Measurements from ENCODE around the gene DUSP15. TPM values are rescaled to one million over a fixed set of nuclear protein-coding genes. Genes with fewer than 3 reads are reported as not detected.
A peak's percentile ranks its signal among the peaks of the same experiment; 100 is the strongest.

The DUSP15 gene
- total RNA-seq, 1 experiment from 2014 or later, result not detected

DNA sequence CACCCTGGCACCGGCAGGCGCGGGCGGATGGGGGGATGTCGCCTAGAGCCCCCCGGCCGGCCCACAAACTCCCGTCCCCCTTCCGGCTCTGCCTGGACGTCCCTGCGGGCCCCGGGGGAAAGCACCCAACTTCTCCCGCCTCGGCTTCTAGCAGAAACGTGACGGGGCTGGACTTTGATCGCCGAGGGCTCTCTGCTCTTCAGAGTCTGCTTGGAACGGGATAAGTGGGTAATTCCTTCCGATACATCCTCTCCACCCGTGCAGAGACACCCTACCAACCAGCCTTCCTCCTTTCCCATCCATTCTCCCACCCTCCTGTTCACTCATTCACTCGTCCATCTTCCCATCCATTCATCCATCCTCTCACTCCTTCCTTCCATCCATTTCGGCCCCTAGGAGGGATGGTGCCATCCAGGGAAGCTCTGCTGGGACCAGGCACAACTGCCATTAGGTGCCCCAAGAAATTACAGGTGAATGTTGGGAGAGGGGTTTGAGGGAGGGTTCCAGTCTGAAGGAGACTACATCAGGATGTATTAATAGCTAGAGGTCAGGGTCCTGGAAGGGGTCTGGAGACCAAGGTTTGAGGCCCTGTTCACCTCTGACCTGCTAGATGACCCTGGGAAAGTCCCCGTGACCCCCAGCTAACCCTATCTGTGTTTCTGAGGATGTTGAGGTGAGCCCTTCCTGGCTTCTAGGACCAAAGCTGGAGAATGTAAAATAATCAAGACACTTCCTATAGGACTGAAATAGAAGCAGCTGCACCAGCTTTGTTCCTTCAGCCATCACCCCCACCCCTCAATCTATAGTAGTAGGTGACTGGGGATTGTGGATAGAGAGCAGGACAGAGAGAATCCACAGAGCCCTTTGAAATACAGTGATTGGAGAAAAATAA, 645 bp upstream of the DUSP15 start:
- Histone ChIP-seq H2AFZ (no peak overlapping the region), H4K20me1 (ENCODE audit: insufficient read depth) (no peaks in the 10 kb centered on the region), H3F3A (ENCODE audit: insufficient read depth, low read depth) (no peaks in the 10 kb centered on the region), H3K36me3 (ENCODE audit: low read depth) (no peaks in the 10 kb centered on the region), H3K27ac (no peak overlapping the region), H3K4me1 (replicated peaks; ENCODE audit: insufficient read depth) (no peaks in the 10 kb centered on the region), H3K4me2 (no peak overlapping the region), H3K4me3 (no peak overlapping the region), H3K9me3 (ENCODE audit: insufficient read depth, low read depth) (no peaks in the 10 kb centered on the region), H3K9me2 (ENCODE audit: insufficient read depth) (no peaks in the 10 kb centered on the region), H3K27me3 (ENCODE audit: insufficient read depth, low read depth) (peaks cover 77% of the 10 kb centered on the region), H3K79me2 (ENCODE audit: low read depth) (no peaks in the 10 kb centered on the region)
- DNase-seq, result no peak
- TF ChIP-seq EZH2 (IDR thresholded peaks at IDR 0.05; ENCODE audit: low read depth), result no peak
- TF ChIP-seq, protein P1, sequence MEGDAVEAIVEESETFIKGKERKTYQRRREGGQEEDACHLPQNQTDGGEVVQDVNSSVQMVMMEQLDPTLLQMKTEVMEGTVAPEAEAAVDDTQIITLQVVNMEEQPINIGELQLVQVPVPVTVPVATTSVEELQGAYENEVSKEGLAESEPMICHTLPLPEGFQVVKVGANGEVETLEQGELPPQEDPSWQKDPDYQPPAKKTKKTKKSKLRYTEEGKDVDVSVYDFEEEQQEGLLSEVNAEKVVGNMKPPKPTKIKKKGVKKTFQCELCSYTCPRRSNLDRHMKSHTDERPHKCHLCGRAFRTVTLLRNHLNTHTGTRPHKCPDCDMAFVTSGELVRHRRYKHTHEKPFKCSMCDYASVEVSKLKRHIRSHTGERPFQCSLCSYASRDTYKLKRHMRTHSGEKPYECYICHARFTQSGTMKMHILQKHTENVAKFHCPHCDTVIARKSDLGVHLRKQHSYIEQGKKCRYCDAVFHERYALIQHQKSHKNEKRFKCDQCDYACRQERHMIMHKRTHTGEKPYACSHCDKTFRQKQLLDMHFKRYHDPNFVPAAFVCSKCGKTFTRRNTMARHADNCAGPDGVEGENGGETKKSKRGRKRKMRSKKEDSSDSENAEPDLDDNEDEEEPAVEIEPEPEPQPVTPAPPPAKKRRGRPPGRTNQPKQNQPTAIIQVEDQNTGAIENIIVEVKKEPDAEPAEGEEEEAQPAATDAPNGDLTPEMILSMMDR (conservative IDR thresholded peaks at IDR 0.05), result no peak
- intact Hi-C loops (cut with micrococcal nuclease; ENCODE audit: unreplicated experiment), result loop anchor here (1.0 kb wide), 1 partner anchor 10 kb away; no protein-coding TSS in a partner anchor
- POLR2A ChIA-PET (ENCODE audit: unreplicated experiment), result interaction anchor here (0.7 kb wide), 1 partner anchor 81 kb away, joined by 3 read pairs; no protein-coding TSS in a partner anchor
- CTCF ChIA-PET, result interaction anchor here (0.6 to 1.2 kb wide), 2 partner anchors 18 to 33 kb away, joined by 3 to 8 read pairs; no protein-coding TSS in a partner anchor
- BruUV-seq (replicated peaks), result no TSS peak

DNA sequence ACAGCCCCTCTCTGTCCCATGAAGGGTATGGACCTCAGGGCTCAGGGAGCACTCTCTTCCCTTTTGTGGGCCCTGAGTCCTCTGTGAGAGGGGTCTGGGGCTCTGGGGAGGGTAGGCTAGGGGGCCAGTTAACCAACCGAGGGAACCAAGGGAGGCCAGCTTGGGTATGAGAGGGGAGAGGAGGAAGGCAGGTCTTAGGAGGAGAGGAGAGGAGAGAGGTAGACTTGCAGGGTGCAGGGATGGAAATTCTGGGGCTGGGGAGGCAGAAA, 720 bp downstream of the DUSP15 start:
- Histone ChIP-seq H3K36me3 (ENCODE audit: low read depth) (no peaks in the 10 kb centered on the region), H3K9me2 (ENCODE audit: insufficient read depth) (no peaks in the 10 kb centered on the region), H3K4me1 (replicated peaks; ENCODE audit: insufficient read depth) (no peaks in the 10 kb centered on the region), H3F3A (ENCODE audit: insufficient read depth, low read depth) (no peaks in the 10 kb centered on the region), H3K27me3 (ENCODE audit: insufficient read depth, low read depth) (peaks cover 90% of the 10 kb centered on the region), H3K4me3 (no peak overlapping the region), H3K9me3 (ENCODE audit: insufficient read depth, low read depth) (no peaks in the 10 kb centered on the region), H3K79me2 (ENCODE audit: low read depth) (no peaks in the 10 kb centered on the region), H2AFZ (no peak overlapping the region), H3K4me2 (0 out of 2 replicates have a peak overlapping the region, but pooled peaks have one; percentile 26), H3K27ac (no peak overlapping the region), H4K20me1 (ENCODE audit: insufficient read depth) (no peaks in the 10 kb centered on the region)
- TF ChIP-seq EZH2 (IDR thresholded peaks at IDR 0.05; ENCODE audit: low read depth), result no peak
- TF ChIP-seq, protein P1 (conservative IDR thresholded peaks at IDR 0.05), result no peak
- no peak for DNase-seq
- ChIA-PET POLR2A (ENCODE audit: unreplicated experiment) (interaction anchor here (0.6 kb wide), 1 partner anchor 32 kb away, joined by 3 read pairs; no protein-coding TSS in a partner anchor), CTCF (interaction anchor here (0.7 kb wide), 1 partner anchor 405 kb away, joined by 3 read pairs; no protein-coding TSS in a partner anchor)
- no TSS peak for BruUV-seq (replicated peaks)
- intact Hi-C loops (cut with micrococcal nuclease; ENCODE audit: unreplicated experiment), result no loop called here

DNA sequence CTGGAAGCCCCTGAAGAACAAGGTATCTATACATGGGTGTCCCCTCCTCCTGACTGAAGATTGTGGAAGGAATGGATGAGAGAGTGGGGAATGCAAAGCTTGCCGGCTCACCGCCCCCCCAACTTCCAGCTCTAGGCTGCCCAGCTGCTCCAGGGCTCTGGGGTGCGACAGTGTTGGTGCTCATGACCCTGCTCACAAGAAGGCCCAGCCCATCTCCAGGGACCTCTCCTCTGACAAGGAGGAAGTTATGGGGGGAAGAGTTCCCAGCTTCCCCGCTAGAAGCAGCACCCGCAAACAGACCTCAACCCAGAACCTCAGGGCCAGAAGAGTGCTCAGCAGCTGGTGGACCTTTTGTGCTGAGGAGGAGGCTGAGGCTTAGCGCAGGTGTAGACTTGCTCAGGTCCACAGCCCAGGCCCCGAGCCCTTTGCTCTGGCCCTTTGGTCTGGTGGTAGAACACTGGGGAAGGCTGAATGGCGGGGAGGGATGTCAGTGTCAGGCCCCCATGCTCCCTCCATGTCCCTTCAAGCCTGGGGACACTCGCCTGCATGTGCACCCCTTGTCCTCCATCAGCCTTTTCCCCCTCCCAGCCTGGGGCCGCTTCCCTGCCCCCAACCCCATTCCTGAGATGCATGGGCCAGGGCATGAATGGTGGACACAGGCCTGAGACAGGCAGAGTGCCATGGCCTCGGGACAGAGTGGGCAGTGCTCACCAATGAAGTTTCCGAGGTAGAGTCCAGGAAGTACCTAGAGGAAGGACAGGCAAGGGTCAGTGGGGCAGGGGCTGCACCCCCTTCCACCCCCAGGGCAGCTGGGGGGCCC, 1.3 kb downstream of the DUSP15 start:
- H3K9me2 ChIP-seq (ENCODE audit: insufficient read depth), result no peaks in the 10 kb centered on the region
- DNase-seq, result no peak
- H3K27me3 ChIP-seq (ENCODE audit: insufficient read depth, low read depth), result peaks cover 93% of the 10 kb centered on the region
- no peaks in the 10 kb centered on the region for H4K20me1 ChIP-seq (ENCODE audit: insufficient read depth)
- no peak overlapping the region for H3K27ac ChIP-seq
- H3K36me3 ChIP-seq (ENCODE audit: low read depth), result no peaks in the 10 kb centered on the region
- H3K9me3 ChIP-seq (ENCODE audit: insufficient read depth, low read depth), result no peaks in the 10 kb centered on the region
- H3K79me2 ChIP-seq (ENCODE audit: low read depth), result no peaks in the 10 kb centered on the region
- no peak for TF ChIP-seq EZH2 (IDR thresholded peaks at IDR 0.05; ENCODE audit: low read depth)
- TF ChIP-seq, protein P1 (conservative IDR thresholded peaks at IDR 0.05), result no peak
- H3K4me3 ChIP-seq, result no peak overlapping the region
- ChIA-PET CTCF (interaction anchor here (0.7 kb wide), 1 partner anchor 404 kb away, joined by 3 read pairs; no protein-coding TSS in a partner anchor), POLR2A (ENCODE audit: unreplicated experiment) (no interaction called here)
- no peaks in the 10 kb centered on the region for H3K4me1 ChIP-seq (replicated peaks; ENCODE audit: insufficient read depth)
- intact Hi-C loops (cut with micrococcal nuclease; ENCODE audit: unreplicated experiment), result no loop called here
- H3F3A ChIP-seq (ENCODE audit: insufficient read depth, low read depth), result no peaks in the 10 kb centered on the region
- no peak overlapping the region for H3K4me2 ChIP-seq
- H2AFZ ChIP-seq, result no peak overlapping the region
- no TSS peak for BruUV-seq (replicated peaks)

All from PC-9 (cell line).